HEK293 (cell line): Measurements from ENCODE around the gene KRT79.

ENCODE experiments used
- CTCF ChIA-PET: fragments of 350-600 bp; formaldehyde crosslinking; extraction: SDS; loops from one replicate; lab custom pipeline; 2021; ENCODE audit warnings: antibody characterized with exemption; lab: Yijun Ruan, JAX
- POLR2A ChIA-PET: fragments of 300-600 bp; formaldehyde crosslinking; extraction: SDS; loops from one replicate; lab custom pipeline; 2020; ENCODE audit warnings: antibody characterized with exemption, inconsistent platforms; lab: Yijun Ruan, JAX
- H3K27ac ChIP-seq: fragments of 200-500 bp; sonication (Bioruptor generic); 2 replicates; pipeline ENCODE4 v1.5.1; 2014; ENCODE audit warnings: low read depth, low read length, control low read depth, inconsistent platforms; ENCODE audit errors: extremely low read depth
- H3K36me3 ChIP-seq, 2 experiments: fragments of 200-500 bp in 1 of 2; sonication (Bioruptor generic) in 1 of 2; 1 replicate in 1 of 2; 2 replicates in 1 of 2; pipeline ENCODE4 v1.5.1; 2014 to 2017; ENCODE audit warnings: inconsistent platforms in 2 of 2, low read length in 2 of 2; ENCODE audit not compliant: control insufficient read depth in 2 of 2, insufficient read depth in 1 of 2
- H3K4me1 ChIP-seq: fragments of 200-500 bp; sonication (Bioruptor generic); 2 replicates; pipeline ENCODE4 v1.5.1; 2014; ENCODE audit warnings: mild to moderate bottlenecking, low read length, inconsistent platforms; ENCODE audit not compliant: control insufficient read depth, insufficient read depth
- H3K4me3 ChIP-seq: 2 replicates; pipeline ENCODE4 v1.5.1; 2011; ENCODE audit warnings: low read depth, mild to moderate bottlenecking, control low read depth, low read length, moderate library complexity
- H3K9me3 ChIP-seq: fragments of 200-500 bp; sonication (Bioruptor generic); 2 replicates; pipeline ENCODE4 v1.5.1; 2014; ENCODE audit warnings: low read depth, low read length, inconsistent platforms; ENCODE audit not compliant: control insufficient read depth, insufficient read depth
- KLF16 ChIP-seq: fragments of 450-650 bp; formaldehyde crosslinking; IDR thresholded peaks from 2 replicates; pipeline ENCODE4 v1.5.1; 2017; ENCODE audit warnings: missing biosample characterization, missing genetic modification characterization
- PRDM1 ChIP-seq: fragments of 450-650 bp; formaldehyde crosslinking; IDR thresholded peaks from 2 replicates; pipeline ENCODE4; 2016; ENCODE audit warnings: missing biosample characterization, missing genetic modification characterization
- ZBTB7A ChIP-seq: fragments of 450-650 bp; formaldehyde crosslinking; IDR thresholded peaks from 2 replicates; pipeline ENCODE4 v1.5.1; 2016; ENCODE audit warnings: low read depth, missing biosample characterization, missing genetic modification characterization
- ZFP3 ChIP-seq: fragments of 450-650 bp; formaldehyde crosslinking; IDR thresholded peaks from 2 replicates; pipeline ENCODE4 v1.5.1; 2016; ENCODE audit warnings: low read depth, missing biosample characterization, missing genetic modification characterization
- ZNF112 ChIP-seq: fragments of 450-650 bp; formaldehyde crosslinking; IDR thresholded peaks from 2 replicates; pipeline ENCODE4 v1.5.0; 2017; ENCODE audit warnings: missing biosample characterization, missing genetic modification characterization
- ZNF121 ChIP-seq: fragments of 450-650 bp; formaldehyde crosslinking; IDR thresholded peaks from 2 replicates; pipeline ENCODE4 v1.5.1; 2016; ENCODE audit warnings: missing biosample characterization, missing genetic modification characterization
- ZNF132 ChIP-seq: fragments of 450-650 bp; formaldehyde crosslinking; IDR thresholded peaks from 2 replicates; pipeline ENCODE4 v1.5.1; 2017; ENCODE audit warnings: missing biosample characterization, missing genetic modification characterization, borderline replicate concordance
- ZNF174 ChIP-seq: fragments of 450-650 bp; formaldehyde crosslinking; IDR thresholded peaks from 2 replicates; pipeline ENCODE4 v1.5.0; 2017; ENCODE audit warnings: missing biosample characterization, mild to moderate bottlenecking, missing genetic modification characterization
- ZNF184 ChIP-seq: fragments of 450-650 bp; IDR thresholded peaks from 2 replicates; pipeline ENCODE4 v1.5.1; 2018; ENCODE audit warnings: missing biosample characterization, mild to moderate bottlenecking, missing genetic modification characterization
- ZNF214 ChIP-seq: fragments of 450-650 bp; formaldehyde crosslinking; IDR thresholded peaks from 2 replicates; pipeline ENCODE4 v1.5.1; 2017; ENCODE audit warnings: missing biosample characterization, mild to moderate bottlenecking, missing genetic modification characterization, borderline replicate concordance
- ZNF394 ChIP-seq: fragments of 450-650 bp; formaldehyde crosslinking; IDR thresholded peaks from 2 replicates; pipeline ENCODE4 v1.5.1; 2016; ENCODE audit warnings: missing biosample characterization, missing genetic modification characterization, mild to moderate bottlenecking, moderate library complexity, borderline replicate concordance
- ZNF416 ChIP-seq: fragments of 450-650 bp; formaldehyde crosslinking; IDR thresholded peaks from 2 replicates; pipeline ENCODE4 v1.5.1; 2016; ENCODE audit warnings: missing biosample characterization, missing genetic modification characterization
- ZNF473 ChIP-seq: fragments of 450-650 bp; formaldehyde crosslinking; IDR thresholded peaks from 2 replicates; pipeline ENCODE4 v1.5.1; 2017; ENCODE audit warnings: missing biosample characterization, missing genetic modification characterization
- ZNF521 ChIP-seq: fragments of 450-650 bp; formaldehyde crosslinking; IDR thresholded peaks from 2 replicates; pipeline ENCODE4 v1.5.1; 2017; ENCODE audit warnings: missing biosample characterization, mild to moderate bottlenecking, missing genetic modification characterization
- ZNF777 ChIP-seq: fragments of 450-650 bp; formaldehyde crosslinking; IDR thresholded peaks from 2 replicates; pipeline ENCODE4 v1.5.1; 2017; ENCODE audit warnings: missing biosample characterization, missing genetic modification characterization, borderline replicate concordance
- ZSCAN30 ChIP-seq: fragments of 450-650 bp; IDR thresholded peaks from 2 replicates; pipeline ENCODE4 v1.5.1; 2018; ENCODE audit warnings: missing biosample characterization, mild to moderate bottlenecking, missing genetic modification characterization, moderate library complexity
- TF ChIP-seq, protein P1 (sequence below): fragments of 450-650 bp; formaldehyde crosslinking; IDR thresholded peaks from 2 replicates; pipeline ENCODE4 v1.5.1; 2016; ENCODE audit warnings: missing biosample characterization, missing genetic modification characterization
- TF ChIP-seq, protein P2 (sequence below): fragments of 450-650 bp; formaldehyde crosslinking; IDR thresholded peaks from 2 replicates; pipeline ENCODE4 v1.5.1; 2017; ENCODE audit warnings: missing biosample characterization, missing genetic modification characterization
- TF ChIP-seq, protein P3 (sequence below): fragments of 450-650 bp; formaldehyde crosslinking; IDR thresholded peaks from 2 replicates; pipeline ENCODE4 v1.5.1; 2017; ENCODE audit warnings: missing biosample characterization, missing genetic modification characterization
- TF ChIP-seq, protein P4 (sequence below): fragments of 450-650 bp; IDR thresholded peaks from 2 replicates; pipeline ENCODE4 v1.5.1; 2018; ENCODE audit warnings: missing biosample characterization, missing genetic modification characterization

KRT79 gene

DNA sequence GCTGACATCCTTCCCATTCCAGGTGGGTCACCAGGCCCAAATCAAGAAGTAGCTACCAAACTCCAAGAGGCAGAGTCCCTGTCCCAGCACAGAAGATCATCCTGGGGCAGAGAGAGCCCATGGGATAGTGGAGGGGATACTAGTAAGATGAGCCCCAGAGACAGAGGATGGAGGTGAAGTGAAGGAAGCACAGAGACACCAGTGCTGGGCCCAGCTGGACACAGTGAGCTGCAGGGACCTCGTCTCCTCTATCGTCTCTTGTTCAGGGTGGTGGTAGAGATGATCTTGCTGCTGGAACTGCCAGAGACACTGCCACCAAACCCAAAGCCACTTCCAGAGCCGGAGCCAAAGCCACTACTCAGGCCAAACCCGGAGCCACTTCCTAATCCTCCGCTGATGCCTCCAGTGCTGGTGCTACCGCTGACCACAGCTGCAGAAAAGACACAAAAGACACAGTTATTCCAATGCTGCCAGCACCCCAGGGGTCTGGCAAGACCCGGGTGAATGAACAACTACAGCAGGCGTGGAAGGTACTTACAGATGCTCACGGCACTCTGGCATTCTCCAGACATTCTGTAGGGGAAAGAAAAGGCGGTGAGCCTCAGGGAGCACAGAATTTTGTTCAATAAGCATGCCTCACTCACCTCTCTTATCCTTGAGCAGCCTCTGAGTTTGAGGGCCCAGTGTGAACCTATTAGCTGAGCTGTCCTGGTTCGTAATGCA is 27.1 kb downstream of the KRT79 start:
- CTCF ChIA-PET, result interaction anchor here (0.6 to 1.5 kb wide), 2 partner anchors 73 to 635 kb away, joined by 3 to 6 read pairs; no protein-coding TSS in a partner anchor
- H3K27ac ChIP-seq, result no peak overlapping the region
- TF ChIP-seq ZNF112 (tag by site-specific recombination) (no peak), ZFP3 (tag by site-specific recombination) (no peak), ZNF214 (tag by site-specific recombination) (no peak), ZNF473 (no peak), ZNF394 (tag by site-specific recombination) (no peak), ZNF132 (tag by site-specific recombination) (no peak), ZBTB7A (no peak), ZSCAN30 (tag by site-specific recombination) (no peak), ZNF184 (tag by site-specific recombination) (no peak), ZNF174 (tag by site-specific recombination) (no peak)
- TF ChIP-seq, protein P1, sequence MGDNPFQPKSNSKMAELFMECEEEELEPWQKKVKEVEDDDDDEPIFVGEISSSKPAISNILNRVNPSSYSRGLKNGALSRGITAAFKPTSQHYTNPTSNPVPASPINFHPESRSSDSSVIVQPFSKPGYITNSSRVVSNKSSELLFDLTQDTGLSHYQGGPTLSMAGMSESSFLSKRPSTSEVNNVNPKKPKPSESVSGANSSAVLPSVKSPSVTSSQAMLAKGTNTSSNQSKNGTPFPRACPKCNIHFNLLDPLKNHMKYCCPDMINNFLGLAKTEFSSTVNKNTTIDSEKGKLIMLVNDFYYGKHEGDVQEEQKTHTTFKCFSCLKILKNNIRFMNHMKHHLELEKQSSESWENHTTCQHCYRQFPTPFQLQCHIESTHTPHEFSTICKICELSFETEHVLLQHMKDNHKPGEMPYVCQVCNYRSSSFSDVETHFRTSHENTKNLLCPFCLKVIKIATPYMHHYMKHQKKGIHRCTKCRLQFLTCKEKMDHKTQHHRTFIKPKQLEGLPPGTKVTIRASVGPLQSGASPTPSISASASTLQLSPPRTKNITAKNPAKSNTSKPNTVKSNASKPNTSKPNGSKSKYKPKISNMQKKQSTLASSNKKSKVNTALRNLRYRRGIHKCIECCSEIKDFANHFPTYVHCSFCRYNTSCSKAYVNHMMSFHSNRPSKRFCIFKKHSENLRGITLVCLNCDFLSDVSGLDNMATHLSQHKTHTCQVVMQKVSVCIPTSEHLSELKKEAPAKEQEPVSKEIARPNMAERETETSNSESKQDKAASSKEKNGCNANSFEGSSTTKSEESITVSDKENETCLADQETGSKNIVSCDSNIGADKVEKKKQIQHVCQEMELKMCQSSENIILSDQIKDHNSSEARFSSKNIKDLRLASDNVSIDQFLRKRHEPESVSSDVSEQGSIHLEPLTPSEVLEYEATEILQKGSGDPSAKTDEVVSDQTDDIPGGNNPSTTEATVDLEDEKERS (tag by site-specific recombination), result no peak
- TF ChIP-seq, protein P2, sequence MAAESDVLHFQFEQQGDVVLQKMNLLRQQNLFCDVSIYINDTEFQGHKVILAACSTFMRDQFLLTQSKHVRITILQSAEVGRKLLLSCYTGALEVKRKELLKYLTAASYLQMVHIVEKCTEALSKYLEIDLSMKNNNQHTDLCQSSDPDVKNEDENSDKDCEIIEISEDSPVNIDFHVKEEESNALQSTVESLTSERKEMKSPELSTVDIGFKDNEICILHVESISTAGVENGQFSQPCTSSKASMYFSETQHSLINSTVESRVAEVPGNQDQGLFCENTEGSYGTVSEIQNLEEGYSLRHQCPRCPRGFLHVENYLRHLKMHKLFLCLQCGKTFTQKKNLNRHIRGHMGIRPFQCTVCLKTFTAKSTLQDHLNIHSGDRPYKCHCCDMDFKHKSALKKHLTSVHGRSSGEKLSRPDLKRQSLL (tag by site-specific recombination), result no peak
- TF ChIP-seq, protein P3, sequence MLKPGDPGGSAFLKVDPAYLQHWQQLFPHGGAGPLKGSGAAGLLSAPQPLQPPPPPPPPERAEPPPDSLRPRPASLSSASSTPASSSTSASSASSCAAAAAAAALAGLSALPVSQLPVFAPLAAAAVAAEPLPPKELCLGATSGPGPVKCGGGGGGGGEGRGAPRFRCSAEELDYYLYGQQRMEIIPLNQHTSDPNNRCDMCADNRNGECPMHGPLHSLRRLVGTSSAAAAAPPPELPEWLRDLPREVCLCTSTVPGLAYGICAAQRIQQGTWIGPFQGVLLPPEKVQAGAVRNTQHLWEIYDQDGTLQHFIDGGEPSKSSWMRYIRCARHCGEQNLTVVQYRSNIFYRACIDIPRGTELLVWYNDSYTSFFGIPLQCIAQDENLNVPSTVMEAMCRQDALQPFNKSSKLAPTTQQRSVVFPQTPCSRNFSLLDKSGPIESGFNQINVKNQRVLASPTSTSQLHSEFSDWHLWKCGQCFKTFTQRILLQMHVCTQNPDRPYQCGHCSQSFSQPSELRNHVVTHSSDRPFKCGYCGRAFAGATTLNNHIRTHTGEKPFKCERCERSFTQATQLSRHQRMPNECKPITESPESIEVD (tag by site-specific recombination), result no peak
- H3K9me3 ChIP-seq, result no peaks in the 10 kb centered on the region
- no peaks in the 10 kb centered on the region for H3K36me3 ChIP-seq
- H3K4me3 ChIP-seq, result no peak overlapping the region
- POLR2A ChIA-PET, result interaction anchor here (0.6 kb wide), 1 partner anchor 149 kb away, joined by 4 read pairs; no protein-coding TSS in a partner anchor
- no peaks in the 10 kb centered on the region; the same call in 1 of the 2 replicates for H3K4me1 ChIP-seq

- Histone ChIP-seq H3K36me3 (no peaks in the 10 kb centered on the region), H3K9me3 (no peaks in the 10 kb centered on the region), H3K4me1 (no peaks in the 10 kb centered on the region; the same call in 1 of the 2 replicates), H3K27ac (no peak overlapping the region), H3K4me3 (no peak overlapping the region)
- ChIA-PET CTCF (no interaction called here), POLR2A (no interaction called here)
- TF ChIP-seq ZNF121 (tag by site-specific recombination), result no peak
- TF ChIP-seq, protein P4, sequence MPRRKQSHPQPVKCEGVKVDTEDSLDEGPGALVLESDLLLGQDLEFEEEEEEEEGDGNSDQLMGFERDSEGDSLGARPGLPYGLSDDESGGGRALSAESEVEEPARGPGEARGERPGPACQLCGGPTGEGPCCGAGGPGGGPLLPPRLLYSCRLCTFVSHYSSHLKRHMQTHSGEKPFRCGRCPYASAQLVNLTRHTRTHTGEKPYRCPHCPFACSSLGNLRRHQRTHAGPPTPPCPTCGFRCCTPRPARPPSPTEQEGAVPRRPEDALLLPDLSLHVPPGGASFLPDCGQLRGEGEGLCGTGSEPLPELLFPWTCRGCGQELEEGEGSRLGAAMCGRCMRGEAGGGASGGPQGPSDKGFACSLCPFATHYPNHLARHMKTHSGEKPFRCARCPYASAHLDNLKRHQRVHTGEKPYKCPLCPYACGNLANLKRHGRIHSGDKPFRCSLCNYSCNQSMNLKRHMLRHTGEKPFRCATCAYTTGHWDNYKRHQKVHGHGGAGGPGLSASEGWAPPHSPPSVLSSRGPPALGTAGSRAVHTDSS (tag by site-specific recombination), result no peak
- no peak for TF ChIP-seq ZNF214 (tag by site-specific recombination)
- TF ChIP-seq KLF16, result no peak
- no peak for TF ChIP-seq ZNF416 (tag by site-specific recombination)
- TF ChIP-seq PRDM1 (tag by site-specific recombination), result no peak
- no peak for TF ChIP-seq ZNF521 (tag by site-specific recombination)
- TF ChIP-seq, protein P1 (tag by site-specific recombination), result no peak
- no peak for TF ChIP-seq ZNF777 (tag by site-specific recombination)
Observed at GRCh38 chr12:52806169-52806811, 27.8 kb downstream of the KRT79 start.
